Neuronal stem cell (in vitro differentiated cells): Measurements from ENCODE around the gene GLI3.

Experiments
- DNase-seq: peaks from one replicate; pipeline ENCODE4 v3.0.0-alpha.2; 2013; ENCODE audit warnings: low spot score
- H2AFZ ChIP-seq: one replicate; pipeline ENCODE4 v1.6.1; 2013; ENCODE audit warnings: mild to moderate bottlenecking, low read length, inconsistent platforms
- H2AK5ac ChIP-seq: 2 replicates; pipeline ENCODE4 v1.6.1; 2013; ENCODE audit warnings: low read depth, mild to moderate bottlenecking, inconsistent platforms, low read length, moderate library complexity, mixed read lengths
- H2BK120ac ChIP-seq: 2 replicates; pipeline ENCODE4 v1.6.1; 2013; ENCODE audit warnings: low read depth, mild to moderate bottlenecking, inconsistent platforms, low read length, moderate library complexity, mixed read lengths
- H2BK12ac ChIP-seq: one replicate; pipeline ENCODE4 v1.6.1; 2013; ENCODE audit warnings: low read length, inconsistent platforms
- H2BK15ac ChIP-seq: 2 replicates; pipeline ENCODE4 v1.6.1; 2013; ENCODE audit warnings: mild to moderate bottlenecking, low read length, inconsistent platforms, mixed read lengths
- H2BK5ac ChIP-seq: one replicate; pipeline ENCODE4 v1.6.1; 2013; ENCODE audit warnings: inconsistent platforms, mild to moderate bottlenecking, low read length, moderate library complexity
- H3K14ac ChIP-seq: one replicate; pipeline ENCODE4 v1.6.1; 2013; ENCODE audit warnings: low read length, inconsistent platforms
- H3K18ac ChIP-seq: 2 replicates; pipeline ENCODE4 v1.6.1; 2013; ENCODE audit warnings: low read length, inconsistent platforms
- H3K23ac ChIP-seq: 2 replicates; pipeline ENCODE4 v1.6.1; 2013; ENCODE audit warnings: low read depth, mild to moderate bottlenecking, mixed read lengths, low read length, inconsistent platforms; ENCODE audit not compliant: poor library complexity
- H3K27ac ChIP-seq: replicated peaks from 3 replicates; pipeline ENCODE4 v1.5.1; 2013; ENCODE audit warnings: low read length, inconsistent platforms
- H3K27me3 ChIP-seq, 3 experiments: 2 replicates each; pipeline ENCODE4 v1.6.1; 2013; ENCODE audit warnings: low read length in 3 of 3, mild to moderate bottlenecking in 2 of 3, inconsistent platforms in 1 of 3, low read depth in 1 of 3, mixed read lengths in 1 of 3, moderate library complexity in 1 of 3; ENCODE audit not compliant: control insufficient read depth in 3 of 3, insufficient read depth in 3 of 3
- H3K36me3 ChIP-seq, 2 donors: replicated peaks in 1 of 2; 2 replicates each; pipeline ENCODE4 v1.6.1; 2013; ENCODE audit warnings: low read length in 2 of 2; ENCODE audit not compliant: control insufficient read depth in 2 of 2, insufficient read depth in 2 of 2
- H3K4ac ChIP-seq: 2 replicates; pipeline ENCODE4 v1.6.1; 2013; ENCODE audit warnings: inconsistent platforms, mild to moderate bottlenecking, low read length, moderate library complexity
- H3K4me1 ChIP-seq, 2 donors: 1 replicate in 1 of 2; 2 replicates in 1 of 2; pipeline ENCODE4 v1.6.1; 2013; ENCODE audit warnings: low read length in 2 of 2, low read depth in 1 of 2; ENCODE audit not compliant: control insufficient read depth in 2 of 2, insufficient read depth in 1 of 2
- H3K4me2 ChIP-seq: one replicate; pipeline ENCODE4 v1.6.1; 2013; ENCODE audit warnings: mild to moderate bottlenecking, low read length, inconsistent platforms; ENCODE audit not compliant: insufficient read depth, poor library complexity, severe bottlenecking
- H3K4me3 ChIP-seq, 2 donors: 2 replicates each; pipeline ENCODE4 v1.5.1; 2013; ENCODE audit warnings: low read length in 2 of 2, mild to moderate bottlenecking in 2 of 2, inconsistent platforms in 1 of 2, moderate library complexity in 1 of 2
- H3K79me1 ChIP-seq: one replicate; pipeline ENCODE4 v1.6.1; 2013; ENCODE audit warnings: low read depth, mild to moderate bottlenecking, inconsistent platforms, low read length, moderate library complexity
- H3K9ac ChIP-seq: one replicate; pipeline ENCODE4 v1.6.1; 2013; ENCODE audit warnings: mild to moderate bottlenecking, low read depth, low read length, inconsistent platforms; ENCODE audit not compliant: poor library complexity
- H3K9me3 ChIP-seq, 2 donors: replicated peaks in 1 of 2; 2 replicates each; pipeline versions ENCODE3 to v1.6.1; 2013; ENCODE audit warnings: low read length in 2 of 2, mild to moderate bottlenecking in 2 of 2, inconsistent platforms in 1 of 2, low read depth in 1 of 2, mixed read lengths in 1 of 2, moderate library complexity in 1 of 2; ENCODE audit not compliant: control insufficient read depth in 2 of 2, insufficient read depth in 1 of 2
- H4K8ac ChIP-seq: one replicate; pipeline ENCODE4 v1.6.1; 2013; ENCODE audit warnings: low read depth, mild to moderate bottlenecking, inconsistent platforms, low read length, moderate library complexity
- H4K91ac ChIP-seq: one replicate; pipeline ENCODE4 v1.6.1; 2013; ENCODE audit warnings: low read length, low read depth, mild to moderate bottlenecking, inconsistent platforms; ENCODE audit not compliant: poor library complexity
- WGBS, 2 donors: extraction: QIAGEN DNeasy Blood & Tissue Kit; methylation state at CpG; one replicate each; pipeline ENCODE4 v1.1.7; 2013; ENCODE audit warnings: missing lambda C conversion rate in 2 of 2, mixed read lengths in 1 of 2; ENCODE audit not compliant: insufficient read length in 2 of 2, insufficient replicate concordance in 1 of 2; ENCODE audit errors: extremely low coverage in 2 of 2; 5-methylcytosine and 5-hydroxymethylcytosine counted together

The GLI3 gene

GRCh38 chr7:42227936-42228591, 8.9 kb downstream of the GLI3 start:
- Histone ChIP-seq H3K9ac (peak overlapping the region; percentile 78), H2AK5ac (peak overlapping the region; percentile 95), H2BK12ac (peak overlapping the region; percentile 23), H3K9me3 (peaks cover 0 to 11% of the 10 kb centered on the region in 2 donors), H3K36me3 (peaks cover 0 to 58% of the 10 kb centered on the region in 2 donors), H3K4me1 (peaks cover 28 to 57% of the 10 kb centered on the region in 2 donors), H3K4me2 (peak overlapping the region; percentile 59), H3K79me1 (peaks cover 4% of the 10 kb centered on the region), H3K27ac (peak overlapping the region; percentile 90), H3K4me3 (peak overlapping the region in 1 of 2 donors; percentile 12), H3K23ac (peak overlapping the region; percentile 70), H3K18ac (peak overlapping the region; percentile 97), H3K14ac (no peak overlapping the region), H2BK5ac (peak overlapping the region; percentile 80), H3K4ac (peak overlapping the region; percentile 86), H2BK120ac (peak overlapping the region; percentile 0), H2AFZ (no peak overlapping the region), H4K91ac (peak overlapping the region; percentile 34), H2BK15ac (no peak overlapping the region), H4K8ac (peak overlapping the region; percentile 98), H3K27me3 (no peaks in the 10 kb centered on the region)
- WGBS, 2 donors = no CpG with 5 or more reads among the region's 51 CpGs
- DNase-seq = no peak

GRCh38 chr7:42227541-42227935, 9.5 kb downstream of the GLI3 start:
- DNase-seq = no peak
- no peak overlapping the region for H4K8ac ChIP-seq
- peak overlapping the region; percentile 86 for H3K4ac ChIP-seq
- H3K4me3 ChIP-seq = no peak overlapping the region
- H3K4me2 ChIP-seq = peak overlapping the region; percentile 59
- peak overlapping the region; percentile 80 for H2BK5ac ChIP-seq
- peaks cover 28 to 57% of the 10 kb centered on the region in 2 donors for H3K4me1 ChIP-seq
- H2BK12ac ChIP-seq = no peak overlapping the region
- H2BK120ac ChIP-seq = no peak overlapping the region
- peaks cover 0 to 64% of the 10 kb centered on the region in 2 donors for H3K36me3 ChIP-seq
- peaks cover 4% of the 10 kb centered on the region for H3K79me1 ChIP-seq
- H3K18ac ChIP-seq = peak overlapping the region; percentile 97
- no CpG with 5 or more reads among the region's 13 CpGs for WGBS, 2 donors
- H2AK5ac ChIP-seq = peak overlapping the region; percentile 95
- no peaks in the 10 kb centered on the region for H3K27me3 ChIP-seq
- H3K27ac ChIP-seq = peak overlapping the region; percentile 90
- peaks cover 0 to 11% of the 10 kb centered on the region in 2 donors for H3K9me3 ChIP-seq
- H2BK15ac ChIP-seq = no peak overlapping the region
- no peak overlapping the region for H3K14ac ChIP-seq
- no peak overlapping the region for H3K23ac ChIP-seq
- no peak overlapping the region for H3K9ac ChIP-seq
- no peak overlapping the region for H2AFZ ChIP-seq
- H4K91ac ChIP-seq = no peak overlapping the region

GRCh38 chr7:42227021-42227420, 10.0 kb downstream of the GLI3 start:
- peak overlapping the region; percentile 90 for H3K27ac ChIP-seq
- H3K23ac ChIP-seq = no peak overlapping the region

GRCh38 chr7:42226354-42226941, 10.6 kb downstream of the GLI3 start:
- WGBS, 2 donors = no CpG with 5 or more reads among the region's 5 CpGs
- Histone ChIP-seq H3K27ac (peak overlapping the region; percentile 90), H2BK15ac (no peak overlapping the region), H4K8ac (no peak overlapping the region), H2AFZ (no peak overlapping the region), H4K91ac (no peak overlapping the region), H3K4me2 (no peak overlapping the region), H3K18ac (no peak overlapping the region), H3K4me1 (peaks cover 27 to 56% of the 10 kb centered on the region in 2 donors), H2BK120ac (no peak overlapping the region), H3K23ac (no peak overlapping the region), H3K14ac (no peak overlapping the region), H3K36me3 (peaks cover 0 to 70% of the 10 kb centered on the region in 2 donors), H3K79me1 (peaks cover 4% of the 10 kb centered on the region), H3K4me3 (no peak overlapping the region), H3K4ac (no peak overlapping the region), H2BK5ac (no peak overlapping the region), H3K9me3 (peaks cover 0 to 11% of the 10 kb centered on the region in 2 donors), H2BK12ac (no peak overlapping the region), H3K9ac (no peak overlapping the region), H3K27me3 (no peaks in the 10 kb centered on the region), H2AK5ac (no peak overlapping the region)
- no peak for DNase-seq

More at GRCh38 chr7:42227021-42227420, 10.0 kb downstream of the GLI3 start:
- H3K18ac ChIP-seq = no peak overlapping the region
- no peak overlapping the region for H2BK120ac ChIP-seq
- no peak overlapping the region for H2BK15ac ChIP-seq
- H2BK5ac ChIP-seq = no peak overlapping the region
- no peak overlapping the region for H3K14ac ChIP-seq
- no peaks in the 10 kb centered on the region for H3K27me3 ChIP-seq
- H2AFZ ChIP-seq = no peak overlapping the region
- no peak overlapping the region for H2BK12ac ChIP-seq
- H3K4ac ChIP-seq = no peak overlapping the region
- H3K9me3 ChIP-seq = peaks cover 0 to 11% of the 10 kb centered on the region in 2 donors
- WGBS, 2 donors = no CpG with 5 or more reads among the region's 5 CpGs
- H3K4me1 ChIP-seq = peaks cover 26 to 57% of the 10 kb centered on the region in 2 donors
- DNase-seq = no peak
- H3K4me3 ChIP-seq = no peak overlapping the region
- no peak overlapping the region for H3K9ac ChIP-seq
- no peak overlapping the region for H4K8ac ChIP-seq
- no peak overlapping the region for H2AK5ac ChIP-seq
- H3K36me3 ChIP-seq = peaks cover 0 to 66% of the 10 kb centered on the region in 2 donors
- H3K79me1 ChIP-seq = peaks cover 4% of the 10 kb centered on the region
- H3K4me2 ChIP-seq = peak overlapping the region; percentile 34
- H4K91ac ChIP-seq = no peak overlapping the region
